BJ (cell line): ENCODE data around the gene MOB3A. TPM values are rescaled to one million over a fixed set of nuclear protein-coding genes. Genes with fewer than 3 reads are reported as not detected.

Source experiments
- CTCF ChIA-PET: fragments of 350-600 bp; formaldehyde crosslinking; extraction: SDS; loops from one replicate; lab custom pipeline; 2021; ENCODE audit warnings: antibody characterized with exemption, inconsistent platforms; lab: Yijun Ruan, JAX
- POLR2A ChIA-PET: fragments of 300-600 bp; sonication (Branson Sonifier 250); formaldehyde crosslinking; extraction: SDS; loops from one replicate; lab custom pipeline; 2021; ENCODE audit warnings: antibody characterized with exemption; lab: Charles Lee
- DNase-seq: peaks from one replicate; pipeline ENCODE4 v3.0.0-alpha.2; 2011; ENCODE audit warnings: low read depth
- H3K27me3 ChIP-seq: 2 replicates; pipeline ENCODE4 v1.6.0; 2011; ENCODE audit warnings: low read length; ENCODE audit not compliant: control insufficient read depth, insufficient read depth
- H3K36me3 ChIP-seq: 2 replicates; pipeline ENCODE4 v1.5.1; 2011; ENCODE audit warnings: low read length; ENCODE audit not compliant: control insufficient read depth, insufficient read depth
- H3K4me3 ChIP-seq: 2 replicates; pipeline ENCODE4 v1.5.1; 2011; ENCODE audit warnings: low read depth, mild to moderate bottlenecking, control low read depth, low read length
- polyA plus RNA-seq: library from polyadenylated mRNA; depleted of rRNA; stranded (reverse); fragments of >200 nt; gene quantifications from 2 replicates; pipeline ENCODE4 v1.2.3, GENCODE V29; 2011
- TF ChIP-seq, protein P1 (sequence below): IDR thresholded peaks from 2 replicates; pipeline ENCODE4 v1.5.1; 2011; ENCODE audit warnings: low read depth, mild to moderate bottlenecking, control low read depth, inconsistent platforms, low read length, moderate library complexity; ENCODE audit not compliant: insufficient read depth

Gene MOB3A
- polyA plus RNA-seq, 1 experiment: 50.5 TPM

GRCh38 chr19:2139385-2140137 lies 43.4 kb upstream of the MOB3A start:
- H3K36me3 ChIP-seq: peaks cover 27% of the 10 kb centered on the region
- no peaks in the 10 kb centered on the region for H3K27me3 ChIP-seq
- H3K4me3 ChIP-seq: no peak overlapping the region
- POLR2A ChIA-PET: no interaction called here
- DNase-seq: no peak
- CTCF ChIA-PET: interaction anchor here (0.5 kb wide), 1 partner anchor 340 kb away, joined by 5 read pairs; no protein-coding TSS in a partner anchor
- TF ChIP-seq, protein P1, sequence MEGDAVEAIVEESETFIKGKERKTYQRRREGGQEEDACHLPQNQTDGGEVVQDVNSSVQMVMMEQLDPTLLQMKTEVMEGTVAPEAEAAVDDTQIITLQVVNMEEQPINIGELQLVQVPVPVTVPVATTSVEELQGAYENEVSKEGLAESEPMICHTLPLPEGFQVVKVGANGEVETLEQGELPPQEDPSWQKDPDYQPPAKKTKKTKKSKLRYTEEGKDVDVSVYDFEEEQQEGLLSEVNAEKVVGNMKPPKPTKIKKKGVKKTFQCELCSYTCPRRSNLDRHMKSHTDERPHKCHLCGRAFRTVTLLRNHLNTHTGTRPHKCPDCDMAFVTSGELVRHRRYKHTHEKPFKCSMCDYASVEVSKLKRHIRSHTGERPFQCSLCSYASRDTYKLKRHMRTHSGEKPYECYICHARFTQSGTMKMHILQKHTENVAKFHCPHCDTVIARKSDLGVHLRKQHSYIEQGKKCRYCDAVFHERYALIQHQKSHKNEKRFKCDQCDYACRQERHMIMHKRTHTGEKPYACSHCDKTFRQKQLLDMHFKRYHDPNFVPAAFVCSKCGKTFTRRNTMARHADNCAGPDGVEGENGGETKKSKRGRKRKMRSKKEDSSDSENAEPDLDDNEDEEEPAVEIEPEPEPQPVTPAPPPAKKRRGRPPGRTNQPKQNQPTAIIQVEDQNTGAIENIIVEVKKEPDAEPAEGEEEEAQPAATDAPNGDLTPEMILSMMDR: no peak

- Histone ChIP-seq H3K36me3 (peaks cover 27% of the 10 kb centered on the region), H3K27me3 (no peaks in the 10 kb centered on the region), H3K4me3 (no peak overlapping the region)
- no peak for DNase-seq
- TF ChIP-seq, protein P1: no peak
- CTCF ChIA-PET: interaction anchor here (1.6 kb wide), 1 partner anchor 40 kb away, joined by 4 read pairs; no protein-coding TSS in a partner anchor
- POLR2A ChIA-PET: no interaction called here
Measured at GRCh38 chr19:2138061-2138728, 42.1 kb upstream of the MOB3A start.

DNA sequence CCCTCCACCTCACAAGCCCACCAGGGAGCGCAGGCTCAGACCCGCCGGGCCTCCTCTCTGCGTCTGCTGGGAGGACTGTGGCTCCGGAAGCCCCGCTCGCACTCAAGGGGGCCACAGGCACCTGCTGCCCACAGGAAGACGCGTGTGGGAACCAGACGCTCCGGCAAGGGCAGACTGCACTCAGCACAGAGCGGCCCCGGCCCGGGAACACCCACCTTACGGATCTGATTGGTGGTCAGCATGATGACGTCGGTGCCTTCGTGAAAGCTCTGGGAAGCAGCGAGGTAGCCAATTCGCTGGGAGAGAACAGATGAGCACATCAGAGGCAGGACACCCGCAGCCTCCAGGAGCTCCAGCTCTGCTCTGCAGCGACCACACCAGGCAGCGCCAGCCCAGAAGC lies 40.7 kb upstream of the MOB3A start:
- TF ChIP-seq, protein P1: no peak
- no peak for DNase-seq
- H3K36me3 ChIP-seq: peaks cover 37% of the 10 kb centered on the region
- ChIA-PET POLR2A (no interaction called here), CTCF (interaction anchor here (1.6 kb wide), 1 partner anchor 39 kb away, joined by 4 read pairs; no protein-coding TSS in a partner anchor)
- H3K4me3 ChIP-seq: no peak overlapping the region
- H3K27me3 ChIP-seq: no peaks in the 10 kb centered on the region

- CTCF ChIA-PET: no interaction called here
- Histone ChIP-seq H3K4me3 (no peak overlapping the region), H3K36me3 (peaks cover 38% of the 10 kb centered on the region), H3K27me3 (no peaks in the 10 kb centered on the region)
- TF ChIP-seq, protein P1: no peak
- no peak for DNase-seq
- POLR2A ChIA-PET: no interaction called here
Measured at GRCh38 chr19:2135474-2136402, 39.6 kb upstream of the MOB3A start.
